GM06990 (cell line): Measurements from ENCODE around the gene TGIF1.

ENCODE experiments used
- DNase-seq: peaks from one replicate; pipeline ENCODE4 v3.0.0-alpha.2; 2011; ENCODE audit not compliant: insufficient read length; ENCODE audit errors: extremely low read depth
- H3K27me3 ChIP-seq: replicated peaks from 2 replicates; pipeline ENCODE4 v1.6.0; 2011; ENCODE audit warnings: low read length; ENCODE audit not compliant: control insufficient read depth, insufficient read depth
- H3K36me3 ChIP-seq: 2 replicates; pipeline ENCODE4 v1.5.1; 2011; ENCODE audit warnings: low read length; ENCODE audit not compliant: control insufficient read depth, insufficient read depth
- H3K4me3 ChIP-seq: replicated peaks from 2 replicates; pipeline ENCODE4 v1.5.1; 2011; ENCODE audit warnings: low read depth, mild to moderate bottlenecking, control low read depth, low read length
- CTCF ChIP-seq: IDR thresholded peaks from 2 replicates; pipeline ENCODE4 v1.5.1; 2011; ENCODE audit warnings: low read length, control low read depth, mild to moderate bottlenecking, inconsistent platforms; ENCODE audit not compliant: insufficient read depth, poor library complexity, severe bottlenecking

TGIF1 gene

DNA sequence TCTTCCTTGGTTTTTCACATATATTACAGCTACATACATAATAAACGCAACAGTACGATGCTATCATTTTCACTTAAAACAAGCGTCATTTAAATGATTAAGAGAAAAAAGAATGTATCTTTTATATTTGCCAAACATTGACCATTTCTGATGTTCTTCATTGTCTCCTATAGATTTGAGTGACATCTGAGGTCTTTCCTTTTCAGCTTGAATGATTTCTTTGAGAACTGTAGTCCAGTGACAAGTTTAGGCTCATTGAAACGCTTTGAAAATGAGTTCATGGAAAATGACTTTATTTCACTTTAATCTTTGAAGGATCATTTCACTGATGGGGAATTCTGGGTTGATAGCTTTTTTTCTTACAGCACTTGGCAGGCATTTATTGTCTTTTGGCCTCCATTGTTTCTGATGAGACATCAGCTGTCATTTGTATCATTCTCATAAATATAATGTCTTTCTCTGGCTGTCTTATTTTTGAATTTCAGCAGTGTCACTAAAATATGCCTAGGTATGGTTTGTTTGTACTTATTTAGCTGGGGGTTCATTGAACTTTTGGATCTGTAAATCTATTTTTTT, 10.9 kb downstream of the TGIF1 start:
- no peak for DNase-seq
- no peaks in the 10 kb centered on the region; the same call in 1 of the 2 replicates for H3K27me3 ChIP-seq
- H3K36me3 ChIP-seq = no peaks in the 10 kb centered on the region
- no peak for TF ChIP-seq CTCF
- H3K4me3 ChIP-seq = no peak overlapping the region

- DNase-seq = no peak
- TF ChIP-seq CTCF = no peak
- Histone ChIP-seq H3K36me3 (no peaks in the 10 kb centered on the region), H3K4me3 (no peak overlapping the region), H3K27me3 (no peaks in the 10 kb centered on the region)
Observed at GRCh38 chr18:3461704-3462103, 11.7 kb downstream of the TGIF1 start.

DNA sequence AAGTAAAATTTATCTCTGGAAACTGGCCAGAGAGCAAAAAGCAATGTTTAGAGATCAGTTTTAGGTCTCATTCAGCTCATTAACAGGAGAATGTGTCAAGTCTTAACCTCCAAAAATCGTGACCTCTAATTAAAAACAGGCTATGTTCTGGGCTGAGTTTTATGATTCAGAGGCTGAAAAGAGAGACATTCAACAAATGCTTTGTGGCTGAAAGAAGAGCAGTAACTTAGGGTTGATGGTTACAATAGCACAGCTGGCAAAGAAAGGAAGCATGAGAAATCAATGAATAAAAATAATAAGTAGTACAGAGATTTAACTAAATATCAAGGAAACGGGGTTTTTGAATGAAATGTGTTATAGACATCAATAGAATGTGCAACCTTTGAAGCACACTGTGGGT, 13.1 kb downstream of the TGIF1 start:
- no peak for DNase-seq
- no peak for TF ChIP-seq CTCF

DNA sequence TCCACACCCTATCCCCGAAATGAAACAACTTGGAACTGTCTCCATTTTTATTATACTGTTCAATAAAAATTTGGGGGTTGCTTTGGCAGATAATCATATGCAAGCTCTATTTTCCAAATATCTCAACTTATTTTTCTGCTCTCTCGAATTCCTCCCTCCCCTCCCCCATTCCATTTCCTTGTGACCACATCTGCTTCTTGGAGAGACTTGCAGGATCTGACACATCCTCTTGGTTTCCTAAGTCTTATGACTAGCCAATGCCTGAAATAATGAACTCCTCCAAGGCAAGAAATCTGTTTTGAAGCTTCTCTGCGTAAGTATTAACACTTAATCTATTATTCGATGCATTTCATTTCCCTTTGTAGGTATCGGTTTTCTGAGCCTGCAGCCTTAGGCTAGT, 16.1 kb downstream of the TGIF1 start:
- no peak for DNase-seq
- no peak overlapping the region for H3K4me3 ChIP-seq
- TF ChIP-seq CTCF = no peak

More for the DNA sequence above, 13.1 kb downstream of the TGIF1 start:
- Histone ChIP-seq H3K4me3 (no peak overlapping the region), H3K36me3 (no peaks in the 10 kb centered on the region), H3K27me3 (no peaks in the 10 kb centered on the region)

GRCh38 chr18:3466872-3467271, 16.9 kb downstream of the TGIF1 start:
- no peak for DNase-seq
- Histone ChIP-seq H3K36me3 (no peaks in the 10 kb centered on the region), H3K4me3 (no peak overlapping the region), H3K27me3 (no peaks in the 10 kb centered on the region)
- no peak for TF ChIP-seq CTCF

More for the DNA sequence above, 16.1 kb downstream of the TGIF1 start:
- H3K27me3 ChIP-seq = no peaks in the 10 kb centered on the region
- H3K36me3 ChIP-seq = no peaks in the 10 kb centered on the region
